RPMI8226 (cell line): ENCODE measurements around the gene IFNAR1.
"Not testable (repeated sequence)": the region's sequence is repeated elsewhere in the genome, so short reads cannot be mapped to it uniquely, and the experiment has no call there.

Experiments used
- DNase-seq: peaks from one replicate; pipeline ENCODE4 v3.0.0-alpha.2; 2015

IFNAR1 gene

DNA sequence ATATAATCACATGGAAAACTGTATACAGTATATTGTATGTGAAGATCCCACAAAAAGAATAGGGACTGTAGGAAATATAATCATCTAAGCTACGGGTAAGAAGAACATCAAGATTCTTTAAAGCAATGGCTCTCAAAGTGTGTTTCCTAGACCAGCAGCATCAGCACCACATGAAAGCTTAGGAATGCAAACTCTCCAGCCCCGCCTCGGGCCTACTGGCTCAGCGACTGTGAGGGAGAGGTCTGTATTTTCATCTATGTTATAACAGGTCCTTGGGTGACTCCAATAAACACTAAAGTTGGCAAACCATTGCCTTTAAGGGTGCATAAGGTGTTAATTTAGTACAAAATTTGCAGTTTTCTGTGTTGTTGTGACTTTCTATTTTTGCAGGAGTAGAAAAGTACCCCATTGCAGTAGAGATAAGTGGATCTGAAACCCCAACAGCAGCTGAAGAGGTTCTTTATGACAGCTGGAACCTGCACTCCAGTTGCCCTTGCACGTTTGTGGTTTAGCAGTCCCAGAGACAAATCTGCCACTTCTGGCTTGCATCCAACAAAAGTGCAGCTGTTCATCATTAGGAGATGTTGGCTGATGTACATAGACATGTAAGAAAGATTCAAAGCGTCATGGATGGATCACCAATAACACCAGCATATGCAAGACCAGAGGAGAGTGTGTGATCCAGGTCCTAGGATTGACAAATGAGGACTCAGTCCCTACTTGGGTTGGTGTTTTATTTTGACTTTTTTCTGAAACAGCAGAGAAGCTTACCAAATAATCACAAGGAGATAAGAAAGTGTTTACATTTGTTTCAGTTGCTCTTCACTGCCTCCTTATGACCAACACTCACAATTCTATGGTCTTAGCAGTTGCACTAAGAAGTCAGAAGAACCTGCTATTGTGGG is 15.9 kb upstream of the IFNAR1 start:
- peak; percentile 99 for DNase-seq

DNA sequence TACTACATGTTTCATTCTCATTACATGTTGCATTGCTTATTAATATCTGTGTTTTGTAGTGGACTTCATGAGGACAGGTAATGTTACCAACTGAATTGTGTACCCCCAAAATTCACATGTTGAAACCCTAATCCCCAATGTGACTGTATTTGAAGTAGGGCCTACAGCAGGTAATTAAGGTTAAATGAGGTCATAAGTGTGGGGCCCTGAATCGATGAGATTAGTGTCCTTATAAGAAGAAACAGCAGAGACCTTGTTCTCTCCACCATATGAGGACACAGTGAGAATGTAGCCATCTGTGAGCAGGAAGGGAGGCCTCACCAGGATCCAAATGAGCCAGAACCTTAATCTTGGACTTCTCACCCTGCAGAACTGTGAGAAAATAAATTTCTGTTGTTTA is 15.0 kb upstream of the IFNAR1 start:
- DNase-seq, result no peak

DNA sequence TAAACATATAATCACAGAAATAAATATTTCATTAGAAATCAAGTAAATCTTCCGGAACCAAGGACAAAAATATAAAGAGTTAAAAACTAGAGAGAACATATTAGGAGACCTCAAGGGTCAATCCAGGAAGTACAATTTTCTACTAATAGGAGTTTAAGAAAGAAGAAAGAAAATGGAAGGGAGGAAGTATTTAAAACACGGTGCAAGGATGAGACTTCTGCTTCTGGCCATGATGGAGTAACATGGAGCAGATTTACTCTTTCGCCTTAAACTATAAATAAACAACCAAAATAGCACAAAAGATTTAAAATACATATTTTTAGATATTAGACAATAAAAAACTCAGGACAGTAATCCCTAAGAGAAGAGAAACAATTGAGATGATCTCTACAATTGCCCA is 12.6 kb upstream of the IFNAR1 start:
- no peak for DNase-seq

DNA sequence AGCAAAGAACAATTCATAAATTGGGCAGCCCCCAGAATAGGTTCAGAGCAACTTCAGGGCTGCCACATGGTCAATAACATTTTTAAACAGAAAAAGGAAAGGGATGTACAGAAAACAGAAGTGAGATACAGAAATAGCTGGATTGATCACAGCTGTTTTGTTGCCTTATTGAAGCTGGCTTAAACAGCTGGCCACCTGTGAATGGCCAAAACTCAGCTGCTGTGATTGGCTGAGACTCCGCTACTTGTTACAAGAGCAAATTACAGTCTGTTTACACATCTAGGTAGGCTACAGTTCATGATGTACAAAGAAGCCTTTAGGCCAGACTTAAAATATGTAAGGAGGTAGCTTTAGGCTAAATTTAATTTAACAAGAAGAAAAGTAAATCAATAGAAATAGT is 11.6 kb upstream of the IFNAR1 start:
- DNase-seq, result peak; percentile 66

DNA sequence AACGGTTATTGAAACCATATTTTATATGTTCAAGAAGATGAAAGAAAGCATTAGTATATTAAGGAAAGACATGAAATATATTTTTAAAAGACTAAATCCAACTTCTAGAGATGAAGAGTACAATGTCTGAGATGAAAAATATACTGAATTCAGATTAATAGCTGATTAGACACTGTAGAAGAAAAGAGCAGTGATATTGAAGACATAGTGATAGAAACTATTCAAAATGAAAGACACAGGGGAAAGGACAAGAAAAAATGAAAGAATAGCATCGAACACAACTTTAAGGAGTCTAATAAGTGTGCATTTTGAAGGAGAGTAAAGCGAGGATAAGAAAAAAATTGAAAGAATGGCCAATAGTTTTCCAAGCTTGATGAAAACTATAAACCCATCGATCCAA is 11.2 kb upstream of the IFNAR1 start:
- DNase-seq, result no peak

DNA sequence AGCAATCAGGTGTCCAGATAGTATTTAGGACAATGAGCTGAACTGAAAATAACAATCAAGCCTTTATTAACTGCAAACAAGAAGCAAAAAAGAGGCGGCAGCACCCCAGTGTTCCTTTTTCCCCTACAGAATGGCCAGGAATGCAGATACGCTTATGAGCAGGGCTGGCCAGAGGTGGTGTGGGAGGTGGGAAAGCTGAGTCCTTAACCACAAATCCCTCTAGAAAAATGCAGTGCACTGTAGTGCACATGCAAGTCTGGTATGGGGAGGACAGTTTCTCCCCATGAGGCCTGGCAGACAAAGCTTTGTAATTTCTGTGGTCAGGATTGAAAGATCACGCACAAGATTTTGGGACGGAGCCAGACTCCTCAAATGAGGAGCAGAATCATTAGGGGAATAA is 10.7 kb upstream of the IFNAR1 start:
- no peak for DNase-seq

DNA sequence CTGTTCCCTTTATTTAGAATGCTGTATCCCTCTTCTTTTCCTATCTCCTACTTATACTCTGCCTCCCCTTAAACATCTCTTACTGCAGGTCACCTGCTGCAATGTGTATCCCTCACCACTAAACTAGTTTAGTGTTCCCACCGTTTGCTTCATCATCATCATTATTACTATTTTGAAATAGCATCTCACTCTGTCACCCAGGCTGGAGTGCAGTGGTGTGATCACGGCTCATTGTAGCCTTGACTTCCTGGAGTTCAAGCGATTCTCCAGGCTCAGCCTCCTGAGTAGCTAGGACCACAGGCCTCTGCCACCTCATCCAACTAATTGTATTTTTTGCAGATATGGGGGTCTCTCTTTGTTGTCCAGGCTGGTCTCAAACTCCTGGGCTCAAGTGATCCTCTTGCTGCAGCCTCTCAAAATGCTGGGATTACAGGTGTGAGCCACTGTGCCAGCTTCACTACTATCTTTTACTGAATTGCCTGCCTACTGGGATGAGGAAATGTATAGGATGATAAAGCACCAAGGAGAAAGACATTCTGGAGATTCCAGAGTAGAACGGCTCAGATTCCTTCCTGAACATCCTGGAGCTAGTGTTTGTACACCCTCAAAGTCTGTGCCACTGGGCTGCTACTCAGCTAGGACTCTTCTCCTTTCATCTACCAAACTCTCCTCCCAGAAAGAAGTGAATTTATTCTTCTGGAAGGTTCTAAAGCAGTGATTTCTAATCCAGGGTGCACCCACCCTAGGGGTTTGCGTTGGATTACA is 8.6 kb upstream of the IFNAR1 start:
- no peak for DNase-seq

DNA sequence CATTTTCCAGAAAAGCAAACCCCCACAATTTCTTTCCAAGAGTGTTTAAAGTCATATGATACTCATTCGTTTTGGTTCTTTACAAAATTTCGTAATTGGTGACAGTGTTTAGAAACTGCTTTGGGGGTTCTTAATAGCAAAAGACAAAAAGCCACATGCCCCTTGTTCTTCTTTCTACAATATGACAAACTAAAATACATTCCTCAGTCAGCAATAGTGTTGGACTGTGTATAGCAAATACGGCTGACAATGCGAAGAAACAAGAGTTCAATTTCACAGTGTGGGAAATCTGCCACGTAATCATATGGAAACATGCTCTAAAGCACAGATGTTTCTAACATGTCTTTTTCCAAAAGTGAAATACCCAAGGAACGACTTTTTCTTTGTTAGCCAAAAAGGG is 7.6 kb upstream of the IFNAR1 start:
- peak; percentile 61 for DNase-seq

DNA sequence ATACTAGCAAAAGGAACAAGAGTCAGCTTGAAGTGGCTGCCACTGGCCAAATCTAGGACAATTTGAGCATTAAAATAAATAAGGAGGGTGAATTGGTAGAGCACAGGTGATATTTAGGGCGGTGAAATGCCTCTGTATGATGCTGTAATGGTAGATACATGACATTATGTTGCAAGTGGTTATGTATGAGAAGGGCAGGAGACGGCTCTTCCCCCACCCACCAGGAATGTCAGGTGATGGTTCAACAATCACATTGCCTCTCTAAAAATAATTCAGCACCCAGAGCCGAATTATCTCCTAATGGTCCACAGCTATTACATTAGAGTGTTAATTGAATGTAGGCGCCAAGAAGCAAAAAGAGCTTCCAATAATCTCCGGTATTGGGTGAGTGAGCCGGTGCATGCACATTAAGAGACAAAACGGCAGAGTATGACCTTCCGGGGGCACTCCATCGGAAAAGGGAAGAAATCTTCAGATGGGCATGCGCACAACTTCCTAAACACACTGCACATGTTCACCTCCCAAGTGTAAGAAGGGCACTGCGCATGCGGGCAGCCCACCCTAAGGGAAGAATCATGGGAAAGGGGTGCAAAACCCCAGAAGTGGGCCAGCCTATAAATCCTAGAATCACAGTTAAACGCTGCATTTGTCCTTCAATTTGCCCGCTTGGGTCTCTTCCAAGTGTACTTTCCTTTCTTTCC is 6.8 kb upstream of the IFNAR1 start:
- DNase-seq, result no peak

DNA sequence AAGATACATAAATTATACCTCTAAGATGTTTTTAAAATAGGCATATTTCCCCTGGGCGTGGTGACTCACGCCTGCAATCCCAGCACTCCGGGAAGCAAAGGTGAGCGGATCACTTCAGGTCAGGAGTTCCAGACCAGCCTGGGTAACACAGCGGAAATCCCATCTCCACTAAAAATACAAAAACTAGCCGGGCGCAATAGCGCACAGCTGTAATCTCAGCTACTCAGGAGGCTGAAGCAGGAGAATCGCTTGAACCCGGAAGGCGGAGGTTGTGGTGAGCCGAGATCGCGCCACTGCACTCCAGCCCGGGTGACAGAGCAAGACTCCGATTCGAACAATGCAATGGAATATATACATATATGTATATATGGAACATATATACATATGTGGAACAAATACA is 3.8 kb upstream of the IFNAR1 start:
- DNase-seq, result not testable (repeated sequence)

DNA sequence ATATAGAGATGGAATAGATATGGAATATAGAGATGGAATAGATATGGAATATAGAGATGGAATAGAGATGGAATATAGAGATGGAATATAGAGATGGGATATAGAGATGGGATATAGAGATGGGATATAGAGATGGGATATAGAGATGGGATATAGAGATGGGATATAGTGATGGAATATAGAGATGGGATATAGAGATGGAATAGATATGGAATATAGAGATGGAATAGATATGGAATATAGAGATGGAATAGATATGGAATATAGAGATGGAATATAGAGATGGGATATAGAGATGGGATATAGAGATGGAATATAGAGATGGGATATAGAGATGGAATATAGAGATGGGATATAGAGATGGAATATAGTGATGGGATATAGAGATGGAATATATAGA is 1.2 kb upstream of the IFNAR1 start:
- DNase-seq, result not testable (repeated sequence)

DNA sequence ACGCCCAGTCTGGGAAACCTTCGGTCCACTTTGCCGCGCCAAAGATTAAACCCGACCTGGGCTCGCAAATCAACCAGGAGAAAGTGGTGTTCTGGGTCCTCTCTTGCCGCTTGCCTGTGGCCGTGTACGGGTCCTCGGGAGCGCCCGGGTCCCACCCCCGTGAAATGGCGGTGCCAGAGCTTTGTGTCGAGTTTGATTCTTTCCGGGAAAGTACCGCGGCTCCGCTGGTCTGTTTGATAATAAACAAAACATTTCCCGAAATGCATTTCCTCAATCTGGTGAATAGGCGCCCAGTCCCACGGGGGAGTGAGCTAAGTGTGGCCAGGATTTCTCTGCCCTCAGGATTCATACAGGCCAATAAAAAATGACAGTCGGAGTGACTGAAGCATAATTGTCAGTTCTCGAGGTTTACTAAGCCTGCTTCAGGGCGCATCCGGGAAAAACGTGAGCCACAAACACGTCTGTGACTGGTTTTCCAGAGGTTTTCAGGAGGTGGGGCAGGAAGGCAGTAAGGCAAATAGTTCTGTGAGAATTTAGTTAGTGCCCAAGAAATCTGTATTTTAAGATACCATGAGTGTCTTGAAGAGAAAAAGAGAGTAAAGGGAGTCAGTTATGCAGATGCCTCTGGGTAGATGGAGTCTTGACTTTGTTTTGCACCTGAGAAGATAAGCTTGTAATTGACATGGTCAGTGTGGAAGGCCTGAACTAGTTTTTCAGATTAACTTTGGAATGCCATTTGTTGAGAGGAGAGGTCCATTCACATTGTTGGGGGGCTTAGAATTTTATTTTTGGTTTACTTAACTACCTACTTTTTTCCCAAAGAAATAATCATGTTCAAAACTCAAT is 675 bp downstream of the IFNAR1 start:
- peak; percentile 64 for DNase-seq

DNA sequence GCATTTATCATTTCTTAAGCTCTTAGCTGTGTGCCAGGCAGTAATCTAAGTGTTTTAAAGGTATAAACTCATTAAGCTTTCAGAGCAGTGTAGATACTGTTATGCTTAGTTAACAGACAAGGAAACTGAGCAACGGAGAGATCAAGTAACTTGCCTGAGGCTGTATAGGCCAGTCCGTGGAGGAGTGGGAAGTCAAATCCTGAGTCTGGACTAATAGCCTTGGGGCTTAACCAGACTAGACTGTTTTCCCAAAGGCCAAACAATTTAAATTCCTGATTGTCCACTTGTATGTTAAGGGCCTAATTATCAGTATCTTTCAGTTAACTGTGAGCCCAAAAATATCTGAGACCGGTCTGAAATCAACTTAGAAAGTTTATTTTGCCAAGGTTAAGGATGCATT is 2.6 kb downstream of the IFNAR1 start:
- DNase-seq, result no peak

DNA sequence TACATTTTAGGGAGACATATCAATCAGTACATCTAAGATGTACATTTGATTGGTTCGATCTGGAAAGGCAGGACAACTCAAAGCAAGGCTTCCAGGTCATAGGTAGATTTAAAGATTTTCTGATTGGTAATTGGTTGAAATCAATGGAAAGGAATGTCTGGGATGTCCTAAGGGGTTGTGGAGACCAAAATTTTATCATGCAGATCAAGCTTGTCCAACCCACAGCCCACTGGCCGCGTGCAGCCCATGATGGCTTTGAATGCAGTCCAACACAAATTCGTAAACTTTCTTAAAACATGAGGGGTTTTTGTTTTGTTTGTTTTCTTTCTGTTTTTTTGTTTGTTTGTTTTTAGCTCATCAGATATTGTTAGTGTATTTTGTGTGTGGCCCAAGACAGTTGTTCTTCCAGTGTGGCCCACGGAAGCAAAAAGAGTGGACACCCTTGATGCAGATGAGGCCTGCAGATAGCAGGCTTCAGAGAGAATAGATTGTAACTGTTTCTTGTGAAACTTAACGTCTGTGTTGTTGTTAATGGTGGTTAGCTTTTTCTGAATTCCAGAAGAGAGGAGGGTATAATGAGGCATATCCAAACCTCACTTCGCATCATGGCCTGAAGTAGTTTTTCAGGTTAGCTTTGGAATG is 3.1 kb downstream of the IFNAR1 start:
- DNase-seq, result no peak

DNA sequence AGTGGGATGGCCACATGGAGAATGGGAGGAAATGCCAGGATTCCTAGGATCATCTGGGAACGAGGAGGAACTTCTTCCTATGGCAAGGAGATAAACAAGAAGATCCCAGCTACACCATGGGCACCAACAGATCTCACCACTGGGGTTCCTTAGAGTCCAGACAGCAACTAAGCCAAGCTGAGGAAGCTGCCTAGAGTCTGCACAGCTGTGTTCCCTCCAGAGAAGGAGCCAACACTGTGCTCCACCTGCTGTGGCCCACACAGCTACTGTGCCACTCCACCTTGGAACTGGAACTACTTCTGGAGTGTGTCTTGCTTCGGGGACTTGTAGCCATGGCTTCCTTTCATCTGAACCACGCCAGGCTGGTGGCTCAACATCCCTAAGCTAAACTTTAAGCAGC is 6.0 kb downstream of the IFNAR1 start:
- peak; percentile 67 for DNase-seq

DNA sequence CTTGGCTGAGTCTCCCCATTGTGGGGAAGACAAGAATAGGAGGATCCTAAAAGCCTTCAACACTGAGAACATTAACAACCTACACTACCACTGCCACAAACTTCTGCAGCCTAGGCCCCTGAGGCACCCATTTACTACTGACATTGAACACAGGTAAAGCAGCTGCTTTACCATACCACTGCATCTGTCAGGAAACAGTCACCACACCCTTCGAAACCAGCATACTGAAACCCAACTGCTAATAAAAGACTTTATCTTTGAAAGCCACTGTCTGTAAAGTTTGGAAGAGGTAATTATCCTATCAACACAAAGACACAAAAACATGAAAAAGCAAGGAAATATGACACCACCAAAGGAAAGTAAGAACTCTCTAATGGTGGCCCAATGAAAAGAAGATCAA is 7.4 kb downstream of the IFNAR1 start:
- peak; percentile 83 for DNase-seq

DNA sequence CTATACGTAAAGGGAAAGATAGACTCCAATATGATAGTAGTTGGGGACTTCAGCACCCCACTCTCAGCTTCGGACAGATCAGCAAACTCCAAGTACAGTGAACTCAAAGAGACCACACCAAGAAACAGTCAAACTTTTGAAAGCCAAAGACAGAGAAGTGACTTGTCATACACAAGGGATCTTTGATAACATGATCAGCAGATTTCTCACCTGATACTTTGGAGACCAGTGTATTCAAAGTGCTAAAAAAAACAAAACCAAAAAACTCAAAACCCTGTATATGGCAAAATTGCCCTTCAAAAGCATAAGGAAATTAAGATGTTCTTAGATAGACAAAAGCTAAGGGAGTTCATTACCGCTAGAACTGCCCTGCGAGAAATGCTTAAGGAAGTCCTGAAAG is 9.4 kb downstream of the IFNAR1 start:
- DNase-seq, result no peak

DNA sequence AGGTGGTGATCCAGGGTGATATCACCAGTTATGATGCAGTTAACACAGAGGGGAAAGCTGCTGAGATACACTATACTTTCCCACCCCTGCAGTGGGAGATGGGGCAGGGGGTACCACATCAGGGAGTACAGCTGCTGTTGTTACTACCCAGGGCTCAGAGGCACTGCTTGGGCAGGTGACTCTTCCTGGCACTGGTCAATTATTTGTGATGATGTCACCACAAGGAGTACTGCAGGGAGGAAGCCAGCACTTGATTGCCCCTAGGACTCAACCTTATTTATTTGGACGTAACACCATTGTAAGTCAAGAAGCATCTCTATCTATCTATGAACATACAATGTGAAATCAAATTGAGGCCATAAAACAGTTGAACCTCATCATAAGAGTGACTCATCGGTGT is 10.1 kb downstream of the IFNAR1 start:
- no peak for DNase-seq

DNA sequence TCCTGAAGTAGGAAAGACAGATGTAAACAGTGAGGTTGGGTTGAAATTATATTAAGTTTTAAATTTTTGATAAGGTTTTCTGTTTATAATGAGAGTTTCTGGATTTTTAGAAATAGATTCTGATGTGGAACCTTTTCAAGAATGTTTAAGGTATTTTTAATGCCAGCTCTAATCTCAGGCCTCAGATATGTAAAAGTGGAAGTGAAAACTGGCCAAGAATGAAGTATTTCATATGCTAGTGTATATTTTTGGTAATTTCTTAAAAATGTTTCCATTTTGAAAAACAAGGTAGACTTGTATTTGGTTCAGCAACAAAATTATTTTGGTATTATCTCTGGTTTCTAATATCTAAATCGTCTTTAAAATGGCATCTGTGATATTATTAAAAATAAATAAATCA is 14.4 kb downstream of the IFNAR1 start:
- DNase-seq, result peak; percentile 24

DNA sequence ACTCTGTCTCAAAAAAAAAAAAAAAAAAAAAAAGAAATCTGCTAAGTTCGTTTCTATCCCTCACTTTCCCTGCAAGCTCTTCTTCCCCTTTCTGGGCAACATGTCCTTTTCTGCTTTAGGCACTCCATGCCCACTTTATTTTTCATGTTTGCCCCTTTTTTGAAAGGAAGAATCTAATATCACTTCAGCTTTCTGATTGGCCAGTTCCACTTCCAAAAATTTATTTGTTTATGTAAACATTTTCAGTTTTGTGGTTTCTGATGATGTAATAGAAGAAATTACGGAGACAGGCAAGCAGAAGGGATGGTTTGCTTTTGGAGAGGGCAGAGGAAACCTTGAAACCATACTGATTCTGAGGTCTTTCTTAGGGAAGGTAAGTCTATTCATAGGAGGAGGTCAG is 15.1 kb downstream of the IFNAR1 start:
- no peak for DNase-seq

DNA sequence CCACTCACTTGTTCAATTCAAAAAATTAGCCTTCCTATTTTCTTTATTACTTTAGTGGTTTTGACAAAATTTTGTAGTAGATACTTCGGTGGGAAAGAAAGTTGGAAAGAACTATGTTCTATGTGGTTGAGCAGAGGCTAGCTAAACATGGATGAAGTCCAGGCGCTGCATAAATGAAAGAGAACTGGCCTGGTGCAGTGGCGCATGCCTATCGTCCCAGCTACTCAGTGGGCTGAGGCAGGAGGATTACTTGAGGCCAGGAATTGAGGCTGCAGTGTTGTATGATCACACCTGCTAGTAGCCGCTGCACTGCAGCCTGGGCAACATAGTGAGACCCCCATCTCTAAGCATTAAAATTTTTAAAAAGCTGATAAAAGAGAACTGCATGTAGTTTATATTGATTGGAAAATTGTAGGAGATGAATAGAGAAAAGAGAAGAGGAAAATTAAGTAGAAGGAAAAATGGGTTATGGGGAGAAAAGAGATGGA is 21.0 kb downstream of the IFNAR1 start:
- no peak for DNase-seq

DNA sequence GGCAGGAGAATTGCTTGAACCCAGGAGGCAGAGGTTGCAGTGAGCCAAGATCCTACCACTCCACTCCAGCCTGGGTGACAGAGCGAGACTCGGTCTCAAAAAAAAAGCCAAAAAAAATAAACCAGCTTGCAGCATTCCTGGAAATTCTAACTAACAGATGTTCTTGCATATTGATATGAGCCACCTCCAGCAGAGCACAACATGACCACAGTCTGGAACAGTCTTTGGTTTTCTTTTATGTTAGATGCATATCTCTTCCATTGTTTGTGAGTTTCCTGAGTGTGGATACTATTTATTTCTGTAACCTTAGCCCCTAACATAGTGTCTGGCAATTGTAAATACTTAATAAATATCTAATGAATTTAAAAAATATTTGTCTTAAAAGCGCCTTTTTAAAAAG is 23.9 kb downstream of the IFNAR1 start:
- no peak for DNase-seq
